Effector memory CD8-positive, alpha-beta T cell (primary cell): Measurements from ENCODE around the gene FAS.

Source experiments
- ATAC-seq: fragments of 150-1000 bp; cut with Tn5 transposase; replicated peaks from 2 replicates; pipeline ENCODE4 v1.10.0; 2021; ENCODE audit warnings: mild to moderate bottlenecking, moderate library complexity
- DNase-seq, 3 experiments: peaks; one replicate each; pipeline ENCODE4 v3.0.0; 2021
- H3K27ac Mint-ChIP-seq, 2 donors: one replicate each; pipeline ENCODE4 v1.8.0; 2022; ENCODE audit warnings: mild to moderate bottlenecking in 2 of 2, mixed read lengths in 2 of 2, moderate library complexity in 2 of 2
- H3K27me3 Mint-ChIP-seq, 2 donors: one replicate each; pipeline ENCODE4 v1.8.0; 2022; ENCODE audit warnings: mixed read lengths in 2 of 2
- H3K36me3 Mint-ChIP-seq: one replicate; pipeline ENCODE4 v1.8.0; 2022; ENCODE audit warnings: mild to moderate bottlenecking, moderate library complexity, mixed read lengths; ENCODE audit not compliant: insufficient read depth
- H3K4me1 Mint-ChIP-seq, 2 donors: one replicate each; pipeline ENCODE4 v1.8.0; 2022; ENCODE audit warnings: low read depth in 2 of 2, mixed read lengths in 2 of 2
- H3K4me3 Mint-ChIP-seq, 2 donors: one replicate each; pipeline ENCODE4 v1.8.0; 2022; ENCODE audit warnings: mild to moderate bottlenecking in 2 of 2, mixed read lengths in 2 of 2, moderate library complexity in 2 of 2
- H3K9me3 Mint-ChIP-seq, 2 donors: one replicate each; pipeline ENCODE4 v1.8.0; 2022; ENCODE audit warnings: mixed read lengths in 2 of 2

The FAS gene

GRCh38 chr10:88991161-88991898 lies 732 bp downstream of the FAS start:
- peaks cover 3 to 5% of the 10 kb centered on the region in 2 donors for H3K9me3 Mint-ChIP-seq

GRCh38 chr10:88991899-88992320 lies 1.3 kb downstream of the FAS start:
- DNase-seq (no peak), ATAC-seq (no peak)
- H3K4me3 Mint-ChIP-seq, result peak overlapping the region; percentile 93 to 99
- peaks cover 45 to 61% of the 10 kb centered on the region in 2 donors for H3K4me1 Mint-ChIP-seq
- no peaks in the 10 kb centered on the region for H3K9me3 Mint-ChIP-seq
- no peaks in the 10 kb centered on the region for H3K27me3 Mint-ChIP-seq
- H3K27ac Mint-ChIP-seq, result peak overlapping the region; percentile 97 to 98
- H3K36me3 Mint-ChIP-seq, result peaks cover 44% of the 10 kb centered on the region

More at GRCh38 chr10:88991161-88991898, 732 bp downstream of the FAS start:
- Mint-ChIP-seq H3K4me1 (peaks cover 44 to 57% of the 10 kb centered on the region in 2 donors), H3K27me3 (no peaks in the 10 kb centered on the region), H3K27ac (peak overlapping the region; percentile 97 to 98), H3K4me3 (peak overlapping the region; percentile 93 to 99), H3K36me3 (peaks cover 44% of the 10 kb centered on the region)
- peak; percentile 48 for ATAC-seq
- DNase-seq, result peak; percentile 40 to 52 (median 49)

GRCh38 chr10:88992921-88993524 lies 2.4 kb downstream of the FAS start:
- Mint-ChIP-seq H3K27me3 (no peaks in the 10 kb centered on the region), H3K4me3 (peak overlapping the region; percentile 93 to 99), H3K36me3 (peaks cover 49% of the 10 kb centered on the region), H3K27ac (peak overlapping the region; percentile 97 to 98), H3K4me1 (peaks cover 46 to 59% of the 10 kb centered on the region in 2 donors), H3K9me3 (no peaks in the 10 kb centered on the region)
- DNase-seq (no peak), ATAC-seq (no peak)

- Mint-ChIP-seq H3K4me1 (peaks cover 43 to 65% of the 10 kb centered on the region in 2 donors), H3K27ac (peak overlapping the region; percentile 87 to 97)
Measured at GRCh38 chr10:88994019-88994418, 3.4 kb downstream of the FAS start.

GRCh38 chr10:88995156-88995876 lies 4.7 kb downstream of the FAS start:
- Mint-ChIP-seq H3K27me3 (no peaks in the 10 kb centered on the region), H3K9me3 (no peaks in the 10 kb centered on the region), H3K27ac (peak overlapping the region; percentile 95 to 96), H3K36me3 (peaks cover 50% of the 10 kb centered on the region), H3K4me1 (peaks cover 35 to 61% of the 10 kb centered on the region in 2 donors), H3K4me3 (peak overlapping the region; percentile 84 to 86)
- no peak for DNase-seq
- ATAC-seq, result no peak

More at GRCh38 chr10:88994019-88994418, 3.4 kb downstream of the FAS start:
- peaks cover 53% of the 10 kb centered on the region for H3K36me3 Mint-ChIP-seq
- no peaks in the 10 kb centered on the region for H3K27me3 Mint-ChIP-seq
- peak overlapping the region; percentile 59 to 93 for H3K4me3 Mint-ChIP-seq
- H3K9me3 Mint-ChIP-seq, result no peaks in the 10 kb centered on the region
- DNase-seq (no peak), ATAC-seq (no peak)

GRCh38 chr10:88996927-88997326 lies 6.3 kb downstream of the FAS start:
- Mint-ChIP-seq H3K27ac (peak overlapping the region; percentile 50 to 96), H3K4me1 (peaks cover 46 to 74% of the 10 kb centered on the region in 2 donors), H3K36me3 (peaks cover 40% of the 10 kb centered on the region), H3K27me3 (no peaks in the 10 kb centered on the region), H3K9me3 (no peaks in the 10 kb centered on the region), H3K4me3 (peak overlapping the region; percentile 70 to 84)
- ATAC-seq, result peak; percentile 68
- DNase-seq, result peak in 1 of 3 experiments; percentile 15

- H3K36me3 Mint-ChIP-seq, result peaks cover 42% of the 10 kb centered on the region
- peak overlapping the region; percentile 81 to 83 for H3K4me3 Mint-ChIP-seq
- no peaks in the 10 kb centered on the region for H3K9me3 Mint-ChIP-seq
- no peak for DNase-seq
- H3K4me1 Mint-ChIP-seq, result peaks cover 48 to 73% of the 10 kb centered on the region in 2 donors
- no peaks in the 10 kb centered on the region for H3K27me3 Mint-ChIP-seq
- peak overlapping the region; percentile 94 to 96 for H3K27ac Mint-ChIP-seq
- ATAC-seq, result peak; percentile 17
Measured at GRCh38 chr10:88999625-89000024, 9.0 kb downstream of the FAS start.

GRCh38 chr10:89001024-89001728 lies 10.6 kb downstream of the FAS start:
- Mint-ChIP-seq H3K27ac (peak overlapping the region; percentile 94 to 96), H3K4me1 (peaks cover 35 to 65% of the 10 kb centered on the region in 2 donors), H3K4me3 (peak overlapping the region; percentile 81 to 83), H3K9me3 (no peaks in the 10 kb centered on the region), H3K27me3 (no peaks in the 10 kb centered on the region), H3K36me3 (peaks cover 41% of the 10 kb centered on the region)
- ATAC-seq, result peak; percentile 61
- peak in 1 of 3 experiments; percentile 23 for DNase-seq

- no peaks in the 10 kb centered on the region for H3K27me3 Mint-ChIP-seq
- peak overlapping the region; percentile 94 to 96 for H3K27ac Mint-ChIP-seq
- DNase-seq (no peak), ATAC-seq (no peak)
- H3K36me3 Mint-ChIP-seq, result peaks cover 41% of the 10 kb centered on the region
- H3K4me3 Mint-ChIP-seq, result peak overlapping the region; percentile 81 to 83
- H3K9me3 Mint-ChIP-seq, result no peaks in the 10 kb centered on the region
- peaks cover 33 to 62% of the 10 kb centered on the region in 2 donors for H3K4me1 Mint-ChIP-seq
Measured at GRCh38 chr10:89001729-89002072, 11.1 kb downstream of the FAS start.

- ATAC-seq (peak; percentile 23), DNase-seq (no peak)
- H3K4me3 Mint-ChIP-seq, result peak overlapping the region; percentile 81 to 83
- H3K27ac Mint-ChIP-seq, result peak overlapping the region; percentile 94 to 96
- peaks cover 29 to 60% of the 10 kb centered on the region in 2 donors for H3K4me1 Mint-ChIP-seq
- no peaks in the 10 kb centered on the region for H3K9me3 Mint-ChIP-seq
- H3K27me3 Mint-ChIP-seq, result no peaks in the 10 kb centered on the region
- peaks cover 35% of the 10 kb centered on the region for H3K36me3 Mint-ChIP-seq
Measured at GRCh38 chr10:89002226-89002978, 11.8 kb downstream of the FAS start.

GRCh38 chr10:89003344-89003743 lies 12.7 kb downstream of the FAS start:
- Mint-ChIP-seq H3K27me3 (no peaks in the 10 kb centered on the region), H3K27ac (peak overlapping the region; percentile 94 to 96), H3K4me3 (no peak overlapping the region), H3K4me1 (peaks cover 31 to 63% of the 10 kb centered on the region in 2 donors), H3K36me3 (peaks cover 43% of the 10 kb centered on the region), H3K9me3 (no peaks in the 10 kb centered on the region)
- peak; percentile 5 for ATAC-seq
- DNase-seq, result no peak

- H3K4me1 Mint-ChIP-seq, result peaks cover 15 to 43% of the 10 kb centered on the region in 2 donors
- H3K9me3 Mint-ChIP-seq, result no peaks in the 10 kb centered on the region
- ATAC-seq, result no peak
- peak overlapping the region; percentile 51 to 91 for H3K27ac Mint-ChIP-seq
- no peak overlapping the region for H3K4me3 Mint-ChIP-seq
- peaks cover 63% of the 10 kb centered on the region for H3K36me3 Mint-ChIP-seq
- H3K27me3 Mint-ChIP-seq, result no peaks in the 10 kb centered on the region
- DNase-seq, result no peak
Measured at GRCh38 chr10:89007129-89007893, 16.7 kb downstream of the FAS start.
